DOHH2 (cell line): Measurements from ENCODE around the gene C4BPB.

Source experiments
- CTCF ChIP-seq: fragments of 200-600 bp; sonication (generic); IDR thresholded peaks from one replicate; pipeline ENCODE4 v1.5.1; 2014; ENCODE audit warnings: antibody characterized with exemption, mild to moderate bottlenecking, low read depth, low read length; ENCODE audit not compliant: poor library complexity, severe bottlenecking
- EZH2phosphoT487 ChIP-seq: fragments of 200-600 bp; sonication (generic); IDR thresholded peaks from 2 replicates; pipeline ENCODE4 v1.6.1; 2017; ENCODE audit warnings: borderline replicate concordance, mild to moderate bottlenecking, antibody characterized with exemption, low read length, moderate library complexity, mixed read lengths

DNA sequence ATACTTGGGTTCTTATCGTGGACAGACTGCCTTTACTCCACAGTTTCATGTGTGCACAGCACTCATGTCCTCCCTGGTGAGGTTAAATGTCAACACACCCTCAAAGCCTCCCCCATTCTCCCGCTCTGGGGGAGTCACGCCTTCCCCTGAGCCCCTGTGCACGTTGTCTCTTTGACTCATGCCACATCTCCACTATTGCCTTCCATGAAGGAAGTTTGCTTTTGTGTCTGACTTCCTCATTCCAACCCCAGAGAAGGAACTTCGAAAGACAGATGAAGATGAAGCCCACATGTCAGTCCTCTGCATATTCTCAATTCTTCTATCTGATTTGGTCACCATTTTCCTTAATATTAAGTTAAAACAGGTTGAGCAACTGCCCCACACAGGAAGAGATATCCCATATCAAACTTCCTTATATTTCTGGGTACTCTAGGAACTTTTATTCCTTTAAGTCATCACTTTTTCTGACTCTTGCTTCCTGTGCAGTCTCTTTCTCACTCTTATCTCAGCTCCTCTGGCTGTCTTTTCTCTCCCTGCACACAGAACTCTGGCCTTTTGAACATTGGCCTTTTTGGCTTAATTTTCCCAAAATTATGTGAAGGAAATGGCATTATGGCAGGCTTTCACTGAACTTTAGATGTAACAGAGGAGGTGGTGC, 56.9 kb downstream of the C4BPB start:
- TF ChIP-seq CTCF (no peak), EZH2phosphoT487 (no peak)
